SJSA1 (cell line): ENCODE data around the gene EHBP1L1. TPM values are rescaled to one million over a fixed set of nuclear protein-coding genes. Genes with fewer than 3 reads are reported as not detected.

ENCODE experiments used
- DNase-seq, 2 experiments: peaks; one replicate each; pipeline ENCODE4 v3.0.0-alpha.2; 2015 to 2020; ENCODE audit warnings: low spot score in 2 of 2, low read depth in 1 of 2
- H3K27ac ChIP-seq: fragments of 250-450 bp; sonication (Bioruptor Pico); 2 replicates; pipeline ENCODE4 v1.5.1; 2020; ENCODE audit warnings: mild to moderate bottlenecking, moderate library complexity
- H3K27me3 ChIP-seq: fragments of 250-450 bp; sonication (Bioruptor Pico); replicated peaks from 2 replicates; pipeline ENCODE4 v1.5.1; 2020; ENCODE audit warnings: mild to moderate bottlenecking, moderate library complexity
- H3K36me3 ChIP-seq: fragments of 250-450 bp; sonication (Bioruptor Pico); 2 replicates; pipeline ENCODE4 v1.5.1; 2020; ENCODE audit warnings: mild to moderate bottlenecking
- H3K4me1 ChIP-seq: fragments of 250-450 bp; sonication (Bioruptor Pico); replicated peaks from 2 replicates; pipeline ENCODE4 v1.6.1; 2021; ENCODE audit warnings: mild to moderate bottlenecking
- H3K4me3 ChIP-seq: fragments of 250-450 bp; sonication (Bioruptor Pico); 2 replicates; pipeline ENCODE4 v1.5.1; 2020; ENCODE audit warnings: mild to moderate bottlenecking
- H3K9me3 ChIP-seq: fragments of 250-450 bp; sonication (Bioruptor Pico); replicated peaks from 2 replicates; pipeline ENCODE4 v1.5.1; 2020; ENCODE audit warnings: mild to moderate bottlenecking
- total RNA-seq: library from RNA; depleted of rRNA; stranded (reverse); fragments of >200 nt; shearing (Covaris generic); gene quantifications from 2 replicates; pipeline ENCODE4 v1.2.3, GENCODE V29; 2014

The EHBP1L1 gene
- total RNA-seq, 1 experiment from 2014 or later = 103 TPM

DNA sequence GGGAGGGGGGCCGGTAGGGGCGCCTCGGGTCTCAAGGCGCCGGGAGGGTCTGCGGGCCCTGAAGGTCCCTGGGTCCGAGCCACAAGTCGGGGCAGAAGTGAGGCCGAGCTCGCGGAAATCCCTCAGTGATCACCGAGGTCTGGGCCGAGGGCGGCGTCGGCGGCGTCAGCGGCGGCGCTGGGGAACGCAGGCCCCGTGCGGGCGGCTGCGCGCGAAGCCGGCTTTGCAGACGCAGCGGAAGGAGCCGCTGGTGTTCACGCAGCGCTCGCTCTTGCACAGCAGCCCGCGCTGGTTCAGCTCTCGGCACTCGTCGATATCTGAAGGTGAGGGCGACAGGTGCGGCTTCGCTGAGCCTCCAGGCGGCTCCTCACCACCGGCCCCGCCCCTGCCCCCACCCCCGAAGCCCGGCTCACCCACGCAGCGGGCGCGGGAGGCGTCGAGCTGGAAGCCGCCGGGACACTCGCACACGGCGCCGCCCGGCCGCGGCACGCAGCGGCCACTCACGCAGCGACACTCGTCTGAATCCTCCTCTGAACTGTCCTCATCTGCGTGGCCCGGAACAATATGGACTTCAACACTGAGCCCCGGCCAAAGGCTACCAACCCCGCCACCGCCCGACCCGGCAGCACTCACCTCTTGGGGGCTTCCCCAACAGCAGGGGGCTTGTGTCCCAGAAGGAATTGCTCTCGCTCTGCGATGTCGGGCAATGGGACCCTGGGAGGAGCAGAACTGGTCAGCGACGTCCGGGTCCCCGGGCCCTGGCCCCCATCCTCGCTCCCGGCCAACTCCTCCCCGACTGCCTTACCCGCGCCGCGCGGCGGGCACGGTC is 36.7 kb upstream of the EHBP1L1 start:
- no peak overlapping the region for H3K4me3 ChIP-seq
- H3K27ac ChIP-seq = no peak overlapping the region
- H3K36me3 ChIP-seq = peaks cover 60% of the 10 kb centered on the region
- peaks cover 19% of the 10 kb centered on the region for H3K4me1 ChIP-seq
- H3K9me3 ChIP-seq = 0 out of 2 replicates have a peak, but pooled peaks cover 3% of the 10 kb centered on the region
- no peaks in the 10 kb centered on the region for H3K27me3 ChIP-seq
- no peak for DNase-seq

DNA sequence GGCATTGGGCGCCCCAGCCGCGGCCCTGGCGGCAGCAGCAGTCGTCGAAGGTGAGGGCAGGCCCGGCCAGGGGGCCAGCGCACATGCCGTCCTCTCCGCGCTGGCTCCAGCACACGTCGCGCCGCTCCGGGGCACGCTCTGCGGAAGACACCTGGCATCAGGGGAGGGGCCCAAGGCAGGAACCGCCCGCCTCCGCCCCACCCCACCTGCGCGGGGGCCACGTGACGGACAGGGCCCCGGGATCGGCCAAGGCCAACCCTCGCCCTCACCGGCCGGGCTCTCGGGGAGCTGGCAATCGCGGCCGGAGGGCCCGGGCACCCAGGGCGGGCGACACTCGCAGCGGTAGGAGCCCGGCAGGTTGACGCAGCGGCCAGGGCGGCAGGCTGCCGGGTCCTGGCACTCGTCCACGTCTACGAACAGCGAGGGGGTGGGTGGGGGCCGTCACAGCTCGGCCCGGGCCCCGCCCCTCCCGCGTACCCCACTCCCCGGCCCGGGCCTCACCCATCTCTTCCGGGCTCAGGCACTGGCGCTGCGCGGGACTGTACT is 36.0 kb upstream of the EHBP1L1 start:
- peak overlapping the region; percentile 48 for H3K4me3 ChIP-seq
- H3K4me1 ChIP-seq = peaks cover 19% of the 10 kb centered on the region
- peaks cover 54% of the 10 kb centered on the region for H3K36me3 ChIP-seq
- H3K27me3 ChIP-seq = no peaks in the 10 kb centered on the region
- H3K27ac ChIP-seq = no peak overlapping the region
- DNase-seq = no peak
- 0 out of 2 replicates have a peak, but pooled peaks cover 3% of the 10 kb centered on the region for H3K9me3 ChIP-seq

DNA sequence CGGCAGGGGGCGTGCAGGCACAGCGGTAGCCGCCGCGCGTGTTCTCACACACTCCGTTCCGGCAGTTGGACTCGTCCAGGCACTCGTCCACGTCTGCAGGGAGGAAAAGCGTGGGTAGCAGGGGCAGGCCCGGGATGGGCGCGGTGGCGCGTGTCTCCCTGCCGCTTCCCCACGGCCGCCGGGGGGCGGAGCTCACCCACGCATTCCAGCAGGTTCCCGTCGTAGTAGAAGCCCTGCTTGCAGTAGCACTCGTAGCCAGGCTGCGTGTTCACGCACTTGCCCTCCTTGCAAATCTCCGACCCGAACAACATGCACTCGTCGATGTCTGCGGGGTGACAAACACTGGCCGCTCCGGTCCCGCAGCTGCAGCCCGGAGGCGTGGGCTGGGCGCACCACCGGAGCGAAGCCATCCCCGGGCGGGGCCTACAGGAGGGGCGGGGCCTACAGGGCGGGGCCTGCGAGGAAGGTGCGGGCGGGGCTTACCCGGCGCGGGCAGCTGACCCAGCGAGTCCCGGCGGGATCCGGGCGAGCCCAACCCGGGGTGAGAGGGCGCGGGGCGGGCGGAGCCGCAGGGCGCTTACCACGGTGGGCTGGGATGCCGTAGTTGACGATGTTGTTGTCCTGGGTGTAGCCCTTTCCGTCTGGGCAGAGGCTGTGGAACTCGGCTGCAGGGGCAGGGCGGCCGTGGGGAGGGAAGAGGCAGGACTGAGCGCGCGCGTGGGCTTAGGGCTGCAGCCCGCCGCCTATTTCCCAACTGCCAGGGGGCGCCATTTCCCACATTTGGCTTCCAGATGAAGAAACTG is 35.4 kb upstream of the EHBP1L1 start:
- Histone ChIP-seq H3K27ac (no peak overlapping the region), H3K4me3 (peak overlapping the region; percentile 48), H3K4me1 (peaks cover 19% of the 10 kb centered on the region), H3K9me3 (0 out of 2 replicates have a peak, but pooled peaks cover 3% of the 10 kb centered on the region), H3K27me3 (no peaks in the 10 kb centered on the region), H3K36me3 (peaks cover 47% of the 10 kb centered on the region)
- DNase-seq = peak; percentile 94 to 99

DNA sequence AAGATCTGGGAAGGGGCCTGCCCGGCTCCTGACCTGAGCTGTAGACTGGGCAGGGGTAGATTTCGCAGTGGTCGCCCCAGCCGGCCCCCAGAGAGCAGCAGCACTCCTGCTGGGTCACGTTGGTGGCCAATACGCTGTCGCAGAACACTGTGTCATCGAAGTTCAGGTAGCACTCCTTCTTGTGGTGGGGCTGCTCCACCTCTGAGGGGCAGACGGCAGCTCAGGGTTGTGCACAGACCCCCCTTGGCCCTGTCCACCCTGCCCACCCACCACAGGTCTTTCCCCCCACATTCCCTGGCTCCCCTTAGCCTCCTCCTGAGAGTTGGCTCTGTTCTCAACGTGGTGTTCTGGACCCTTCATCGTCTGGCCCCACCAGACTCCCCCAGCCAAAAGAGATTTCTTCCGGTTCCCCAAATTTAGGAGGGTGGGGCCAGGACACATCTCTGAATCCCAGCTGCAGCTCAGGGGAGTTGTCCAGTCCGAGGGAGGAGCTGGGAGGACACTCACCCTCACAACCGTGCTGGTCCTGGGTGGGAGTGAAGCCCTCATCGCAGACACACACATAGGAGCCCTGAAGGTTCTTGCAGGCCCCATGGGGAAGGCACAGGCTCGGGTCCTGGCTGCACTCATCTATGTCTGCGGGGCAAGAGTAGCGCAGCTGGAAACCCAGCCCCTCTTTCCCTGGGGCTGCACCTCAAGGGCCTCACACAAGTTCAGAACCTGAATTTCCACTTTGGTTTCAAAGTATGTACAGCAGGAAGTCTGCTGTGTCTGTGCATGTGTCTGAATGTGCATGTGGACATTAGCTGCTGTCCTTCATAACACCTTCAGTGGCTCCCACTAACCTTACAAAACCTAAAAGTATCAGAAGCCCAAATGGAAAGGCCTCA is 34.5 kb upstream of the EHBP1L1 start:
- peak overlapping the region; percentile 13; the same call in 1 of the 2 replicates for H3K27ac ChIP-seq
- DNase-seq = no peak
- peaks cover 19% of the 10 kb centered on the region for H3K4me1 ChIP-seq
- H3K9me3 ChIP-seq = 0 out of 2 replicates have a peak, but pooled peaks cover 3% of the 10 kb centered on the region
- H3K36me3 ChIP-seq = peaks cover 39% of the 10 kb centered on the region
- H3K4me3 ChIP-seq = peak overlapping the region; percentile 48
- no peaks in the 10 kb centered on the region for H3K27me3 ChIP-seq

DNA sequence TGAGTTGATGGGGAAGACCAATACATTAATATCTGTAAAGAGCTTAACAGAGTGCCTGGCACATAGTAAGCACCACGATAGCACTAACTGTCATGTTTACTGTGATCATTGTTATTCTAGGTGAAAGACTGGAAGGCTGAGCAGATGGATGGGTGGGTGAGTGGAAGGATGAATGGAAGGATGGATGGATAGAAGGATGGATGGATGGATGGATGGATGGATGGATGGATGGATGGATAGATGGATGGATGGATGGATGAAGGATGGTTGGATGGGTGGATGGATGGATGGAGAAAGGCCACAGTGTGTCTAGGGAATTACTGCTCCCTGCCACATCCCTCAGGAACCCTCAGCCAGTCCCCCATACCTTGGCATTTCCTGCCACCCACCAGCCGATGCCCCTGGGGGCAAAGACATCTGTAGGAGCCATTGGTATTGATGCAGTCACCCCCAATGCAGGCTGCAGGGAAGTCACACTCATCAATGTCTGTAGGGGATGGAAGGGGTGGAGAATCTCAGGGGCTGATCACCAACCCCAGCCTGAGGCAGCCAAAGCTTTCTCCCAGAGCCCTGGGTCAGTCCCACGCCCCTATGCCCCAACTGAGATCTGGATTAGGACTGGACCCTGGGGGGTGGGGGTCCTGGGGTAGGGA is 33.0 kb upstream of the EHBP1L1 start:
- peaks cover 19% of the 10 kb centered on the region for H3K4me1 ChIP-seq
- H3K27ac ChIP-seq = no peak overlapping the region
- H3K4me3 ChIP-seq = no peak overlapping the region

DNA sequence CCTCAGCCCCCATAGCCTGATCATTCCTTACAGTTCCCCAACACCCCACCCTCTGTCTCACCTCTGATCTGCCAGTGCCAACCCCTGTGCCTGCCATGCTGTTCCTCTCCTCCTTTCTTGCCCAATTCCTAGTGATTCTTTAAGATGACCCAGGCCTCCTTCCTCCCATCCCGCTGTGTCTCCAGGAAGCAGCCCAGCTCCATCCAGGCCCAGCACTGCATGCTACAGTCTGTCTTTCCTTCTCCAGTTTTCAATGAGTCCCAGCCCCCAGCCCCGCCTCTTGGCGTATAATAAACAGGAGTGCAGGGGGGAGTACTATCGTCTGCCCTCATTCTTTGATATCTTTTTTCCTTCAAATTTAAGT is 30.0 kb upstream of the EHBP1L1 start:
- no peaks in the 10 kb centered on the region for H3K27me3 ChIP-seq

More for the DNA sequence above, 33.0 kb upstream of the EHBP1L1 start:
- 0 out of 2 replicates have a peak, but pooled peaks cover 3% of the 10 kb centered on the region for H3K9me3 ChIP-seq
- DNase-seq = no peak
- H3K36me3 ChIP-seq = peaks cover 29% of the 10 kb centered on the region
- H3K27me3 ChIP-seq = no peaks in the 10 kb centered on the region

DNA sequence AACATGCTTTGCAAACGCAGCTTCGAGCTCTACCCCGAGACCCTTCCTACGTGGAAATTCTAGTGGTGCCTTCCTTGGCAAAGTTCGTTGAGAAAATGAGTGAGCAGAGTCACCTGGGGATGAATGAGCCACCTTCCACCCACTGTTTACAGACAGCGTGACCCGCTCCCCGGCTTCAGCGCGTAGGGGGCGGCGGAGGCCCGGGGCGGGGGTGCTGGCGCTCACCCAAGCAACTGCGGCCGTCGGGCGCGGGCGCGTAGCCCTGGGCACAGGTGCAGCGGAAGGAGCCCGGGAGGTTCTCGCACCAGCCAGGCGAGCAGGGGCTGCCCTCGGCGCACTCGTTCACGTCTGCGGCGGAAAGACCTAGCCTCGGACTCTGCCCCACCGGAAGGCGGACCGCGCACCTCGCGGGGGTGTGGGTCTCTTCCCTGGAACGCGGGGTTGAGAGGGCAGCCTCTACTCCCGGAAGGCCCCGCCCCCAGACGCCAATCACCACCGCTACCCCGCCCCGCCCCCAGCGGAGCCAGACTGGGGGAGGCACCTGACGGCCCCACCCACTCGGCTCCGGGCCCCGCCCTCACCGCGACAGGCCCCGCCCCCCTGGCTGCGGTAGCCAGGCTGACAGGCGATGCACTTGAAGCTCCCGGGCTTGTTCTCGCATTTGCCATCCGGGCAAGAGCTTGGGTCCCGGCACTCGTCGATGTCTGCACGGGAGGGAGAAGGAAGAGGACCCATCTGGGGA is 29.5 kb upstream of the EHBP1L1 start:
- peaks cover 2% of the 10 kb centered on the region for H3K4me1 ChIP-seq
- peak in 1 of 2 experiments; percentile 69 for DNase-seq
- H3K27ac ChIP-seq = no peak overlapping the region
- no peak overlapping the region for H3K4me3 ChIP-seq
- peaks cover 6% of the 10 kb centered on the region for H3K36me3 ChIP-seq
- H3K9me3 ChIP-seq = no peaks in the 10 kb centered on the region
- H3K27me3 ChIP-seq = no peaks in the 10 kb centered on the region

More for the DNA sequence above, 30.0 kb upstream of the EHBP1L1 start:
- Histone ChIP-seq H3K9me3 (no peaks in the 10 kb centered on the region), H3K27ac (no peak overlapping the region), H3K4me3 (no peak overlapping the region), H3K4me1 (peaks cover 8% of the 10 kb centered on the region), H3K36me3 (peaks cover 4% of the 10 kb centered on the region)
- DNase-seq = no peak

DNA sequence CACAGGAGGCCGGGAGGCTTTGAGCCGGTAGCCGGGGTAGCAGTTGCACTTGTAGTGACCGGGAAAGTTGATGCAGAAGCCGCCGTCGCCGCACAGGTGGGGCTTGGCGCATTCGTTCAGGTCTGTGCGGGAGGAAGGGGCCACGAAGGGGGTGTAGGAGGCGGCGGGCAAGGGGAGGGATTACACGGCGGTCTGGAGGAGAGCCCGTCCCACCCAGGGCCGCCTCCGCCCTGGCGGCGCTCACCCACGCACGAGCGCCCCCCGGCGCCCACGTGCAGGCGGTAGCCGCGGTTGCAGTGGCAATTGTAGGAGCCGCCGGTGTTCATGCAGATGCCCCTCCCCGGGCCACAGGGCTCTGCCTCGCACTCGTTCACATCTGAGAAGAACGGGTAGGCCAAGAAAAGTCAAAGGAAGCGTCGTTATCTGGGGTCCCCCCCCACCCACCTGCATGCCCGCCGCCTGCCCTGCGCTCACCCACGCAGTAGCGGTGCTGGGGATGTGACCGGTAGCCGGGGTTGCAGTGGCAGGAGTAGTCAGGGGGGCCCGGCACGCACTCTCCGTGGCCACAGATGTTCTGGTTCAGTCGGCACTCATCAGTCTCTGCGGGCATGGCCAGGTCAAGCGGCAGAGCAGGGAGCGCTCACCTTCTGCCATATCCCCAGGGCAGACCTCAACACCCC is 28.3 kb upstream of the EHBP1L1 start:
- no peak for DNase-seq
- Histone ChIP-seq H3K9me3 (no peaks in the 10 kb centered on the region), H3K27ac (no peak overlapping the region), H3K27me3 (no peaks in the 10 kb centered on the region), H3K36me3 (peaks cover 14% of the 10 kb centered on the region), H3K4me3 (no peak overlapping the region), H3K4me1 (no peaks in the 10 kb centered on the region)

DNA sequence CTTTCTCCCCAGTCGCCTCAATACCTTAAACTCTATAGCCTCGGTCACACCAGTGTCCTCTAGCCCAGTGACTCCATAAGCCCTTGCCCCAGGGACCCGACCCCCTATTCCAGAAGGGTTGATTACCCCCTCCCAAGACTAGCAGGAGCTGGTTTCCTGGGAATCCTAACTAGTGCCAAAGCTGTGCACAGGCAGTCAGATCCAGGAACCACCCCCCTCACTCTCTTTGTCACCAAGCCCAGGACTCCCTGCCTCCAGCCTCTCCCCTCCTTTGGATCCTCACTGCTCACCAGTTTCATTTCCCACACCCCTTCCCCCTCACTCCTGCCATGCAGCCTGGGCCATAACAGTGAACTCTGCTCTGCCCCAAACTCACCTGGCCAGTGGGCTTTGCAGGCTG is 27.5 kb upstream of the EHBP1L1 start:
- no peaks in the 10 kb centered on the region for H3K27me3 ChIP-seq
- H3K4me3 ChIP-seq = no peak overlapping the region
- H3K4me1 ChIP-seq = no peaks in the 10 kb centered on the region
- DNase-seq = no peak
- no peaks in the 10 kb centered on the region for H3K9me3 ChIP-seq
- no peak overlapping the region for H3K27ac ChIP-seq
- H3K36me3 ChIP-seq = peaks cover 16% of the 10 kb centered on the region

- no peak for DNase-seq
- no peak overlapping the region for H3K4me3 ChIP-seq
- no peaks in the 10 kb centered on the region for H3K9me3 ChIP-seq
- H3K27ac ChIP-seq = no peak overlapping the region
- peaks cover 2% of the 10 kb centered on the region for H3K4me1 ChIP-seq
- H3K36me3 ChIP-seq = peaks cover 16% of the 10 kb centered on the region
- no peaks in the 10 kb centered on the region for H3K27me3 ChIP-seq
Observed at GRCh38 chr11:65549096-65549495, 26.8 kb upstream of the EHBP1L1 start.

- H3K36me3 ChIP-seq = peaks cover 15% of the 10 kb centered on the region
- H3K9me3 ChIP-seq = no peaks in the 10 kb centered on the region
- H3K27ac ChIP-seq = no peak overlapping the region
- H3K4me1 ChIP-seq = peaks cover 28% of the 10 kb centered on the region
- DNase-seq = no peak
- no peak overlapping the region for H3K4me3 ChIP-seq
- no peaks in the 10 kb centered on the region for H3K27me3 ChIP-seq
Observed at GRCh38 chr11:65551572-65552387, 24.1 kb upstream of the EHBP1L1 start.
